Measurements from ENCODE around the gene AGPAT2. TPM values are rescaled to one million over a fixed set of nuclear protein-coding genes. Genes with fewer than 3 reads are reported as not detected.
"Not testable (repeated sequence)": the region's sequence is repeated elsewhere in the genome, so short reads cannot be mapped to it uniquely, and the experiment has no call there.

AGPAT2 gene
- total RNA-seq, 1 donor from 2014 or later, result 19.0 TPM

GRCh38 chr9:136713550-136713949 is 26.3 kb upstream of the AGPAT2 start:
- Mint-ChIP-seq H3K4me1 (peaks cover 16% of the 10 kb centered on the region), H3K36me3 (ENCODE audit: low read depth) (no peaks in the 10 kb centered on the region), H3K27ac (ENCODE audit: unreplicated experiment) (no peak overlapping the region), H3K9me3 (no peaks in the 10 kb centered on the region), H3K27me3 (ENCODE audit: low read depth) (peaks cover 3% of the 10 kb centered on the region), H3K4me3 (peak overlapping the region; percentile 82)
- no peak for TF ChIP-seq CTCF (conservative IDR thresholded peaks at IDR 0.05)
- no peak for DNase-seq (ENCODE audit: low read depth, low spot score)

- Mint-ChIP-seq H3K27ac (ENCODE audit: unreplicated experiment) (no peak overlapping the region), H3K4me3 (peak overlapping the region; percentile 82), H3K4me1 (peaks cover 16% of the 10 kb centered on the region), H3K9me3 (no peaks in the 10 kb centered on the region), H3K36me3 (ENCODE audit: low read depth) (no peaks in the 10 kb centered on the region), H3K27me3 (ENCODE audit: low read depth) (peaks cover 3% of the 10 kb centered on the region)
- no peak for TF ChIP-seq CTCF (conservative IDR thresholded peaks at IDR 0.05)
- no peak for DNase-seq (ENCODE audit: low read depth, low spot score)
These were observed 25.7 kb upstream of the AGPAT2 start for GRCh38 chr9:136712690-136713544.

DNA sequence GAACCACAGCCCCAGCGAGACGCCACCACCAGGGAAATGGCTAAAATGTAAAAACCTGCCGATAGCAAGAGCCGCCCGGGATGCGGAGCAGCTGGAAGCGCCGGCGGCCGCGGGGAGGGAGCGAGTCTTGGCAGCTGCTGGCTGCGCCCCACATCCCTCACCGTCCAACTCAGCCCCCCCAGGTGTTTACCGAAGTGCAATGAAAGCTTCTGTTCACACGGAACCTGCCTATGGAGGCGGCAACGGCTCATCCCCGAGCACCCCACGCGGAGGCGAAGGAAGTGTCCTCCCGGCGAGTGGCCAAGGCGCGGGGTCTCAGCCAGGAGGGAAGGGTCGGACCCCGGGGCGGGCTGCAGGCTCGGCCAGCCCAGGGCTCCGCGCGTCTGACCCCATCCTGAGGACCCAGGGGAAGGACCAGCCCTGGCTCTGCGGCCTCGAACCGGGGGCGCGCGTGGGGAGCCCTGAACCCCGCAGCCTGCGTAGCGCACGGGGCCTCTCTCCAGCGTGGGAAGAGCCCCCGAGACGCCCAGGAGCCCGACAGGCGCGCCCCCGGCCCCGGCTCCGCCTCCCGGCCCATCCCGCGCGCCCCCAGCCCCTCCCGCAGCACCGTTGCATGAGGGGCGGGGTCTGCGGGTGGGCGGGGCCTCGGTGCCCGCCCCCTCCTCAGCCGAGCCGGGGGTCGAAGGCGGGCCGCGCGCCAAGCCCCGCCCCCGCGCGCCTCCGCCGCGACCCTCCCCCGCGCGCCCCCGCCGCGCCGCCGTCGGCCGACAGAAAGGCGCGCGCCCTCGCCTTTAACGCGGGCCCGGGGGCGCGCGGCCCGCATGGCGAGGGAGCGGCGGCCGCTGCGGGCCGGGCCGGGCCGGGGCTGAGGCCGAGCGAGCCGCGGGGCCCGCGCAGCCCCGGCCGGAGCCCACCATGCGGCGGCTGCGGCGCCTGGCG is 24.8 kb upstream of the AGPAT2 start, which contains the start of gene DIPK1B:
Gene DIPK1B, plus strand, starts transcription at position 822 of the 939 bp plus-strand sequence. Its CDS starts 94 bp downstream, at position 916.
- peak; percentile 50 for DNase-seq (ENCODE audit: low read depth, low spot score)
- Mint-ChIP-seq H3K27me3 (ENCODE audit: low read depth) (peaks cover 3% of the 10 kb centered on the region), H3K27ac (ENCODE audit: unreplicated experiment) (no peak within 1 kb of the TSS), H3K4me3 (peak within 1 kb of the TSS; percentile 89), H3K9me3 (no peaks in the 10 kb centered on the region), H3K4me1 (peaks cover 16% of the 10 kb centered on the region), H3K36me3 (ENCODE audit: low read depth) (no peaks in the 10 kb centered on the region)
- peak; percentile 35 for TF ChIP-seq CTCF (conservative IDR thresholded peaks at IDR 0.05)

GRCh38 chr9:136711219-136711648 is 24.0 kb upstream of the AGPAT2 start:
- H3K27me3 Mint-ChIP-seq (ENCODE audit: low read depth); H3K36me3 Mint-ChIP-seq (ENCODE audit: low read depth); H3K27ac Mint-ChIP-seq (ENCODE audit: unreplicated experiment); DNase-seq (ENCODE audit: low read depth, low spot score); H3K9me3 Mint-ChIP-seq: not testable (repeated sequence)
- peak overlapping the region; percentile 89 for H3K4me3 Mint-ChIP-seq
- peaks cover 16% of the 10 kb centered on the region for H3K4me1 Mint-ChIP-seq

- Mint-ChIP-seq H3K36me3 (ENCODE audit: low read depth) (no peaks in the 10 kb centered on the region), H3K4me1 (peaks cover 11% of the 10 kb centered on the region), H3K27me3 (ENCODE audit: low read depth) (peaks cover 6% of the 10 kb centered on the region), H3K9me3 (no peaks in the 10 kb centered on the region), H3K27ac (ENCODE audit: unreplicated experiment) (no peak overlapping the region), H3K4me3 (peak overlapping the region; percentile 89)
- no peak for TF ChIP-seq CTCF (conservative IDR thresholded peaks at IDR 0.05)
- DNase-seq (ENCODE audit: low read depth, low spot score), result no peak
These were observed 23.3 kb upstream of the AGPAT2 start for GRCh38 chr9:136710543-136710942.

All from neural crest cell (in vitro differentiated cells).